ENCODE results near the gene PLAC9. TPM values are rescaled to one million over a fixed set of nuclear protein-coding genes. Genes with fewer than 3 reads are reported as not detected.

The PLAC9 gene
- total RNA-seq, 2 donors from 2014 or later: not detected

GRCh38 chr10:80148166-80148805, 15.8 kb downstream of the PLAC9 start:
- H3K36me3 Mint-ChIP-seq (ENCODE audit: low read depth): peaks cover 56% of the 10 kb centered on the region
- ATAC-seq (replicated peaks): no peak

GRCh38 chr10:80149123-80149522, 16.6 kb downstream of the PLAC9 start:
- Mint-ChIP-seq H3K4me3 (no peak overlapping the region), H3K9me3 (no peaks in the 10 kb centered on the region), H3K27ac (peak overlapping the region; percentile 71), H3K36me3 (ENCODE audit: low read depth) (peaks cover 65% of the 10 kb centered on the region), H3K27me3 (no peaks in the 10 kb centered on the region), H3K4me1 (peaks cover 13% of the 10 kb centered on the region)
- no peak for ATAC-seq (replicated peaks)

More at GRCh38 chr10:80148166-80148805, 15.8 kb downstream of the PLAC9 start:
- peak overlapping the region; percentile 81 for H3K27ac Mint-ChIP-seq
- H3K4me1 Mint-ChIP-seq: peaks cover 18% of the 10 kb centered on the region
- H3K9me3 Mint-ChIP-seq: no peaks in the 10 kb centered on the region
- no peaks in the 10 kb centered on the region for H3K27me3 Mint-ChIP-seq
- H3K4me3 Mint-ChIP-seq: no peak overlapping the region

DNA sequence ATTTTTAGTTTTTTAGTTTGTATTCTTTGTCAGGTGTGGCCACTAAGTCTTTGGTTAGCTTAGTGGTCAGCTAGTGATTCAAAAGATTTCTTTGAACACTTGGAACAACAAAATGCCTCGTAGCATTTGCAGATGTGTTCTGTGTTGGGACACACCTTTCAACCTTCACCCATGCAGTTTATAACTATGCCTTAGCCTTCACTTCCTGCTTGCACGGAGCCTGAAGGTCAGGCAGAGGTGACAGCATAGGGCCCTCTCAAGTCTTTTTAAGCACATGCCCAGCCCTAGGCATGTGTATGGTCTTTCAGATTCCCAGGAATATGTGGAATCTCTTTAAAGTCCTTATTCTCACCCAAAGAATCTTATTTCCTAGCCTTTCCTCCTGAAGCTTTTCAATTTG, 17.6 kb downstream of the PLAC9 start:
- Mint-ChIP-seq H3K36me3 (ENCODE audit: low read depth) (peaks cover 70% of the 10 kb centered on the region), H3K9me3 (no peaks in the 10 kb centered on the region), H3K27me3 (no peaks in the 10 kb centered on the region), H3K4me1 (peaks cover 11% of the 10 kb centered on the region), H3K27ac (peak overlapping the region; percentile 78), H3K4me3 (no peak overlapping the region)
- no peak for ATAC-seq (replicated peaks)

- H3K27ac Mint-ChIP-seq: peak overlapping the region; percentile 78
- ATAC-seq (replicated peaks): no peak
- H3K9me3 Mint-ChIP-seq: no peaks in the 10 kb centered on the region
- H3K36me3 Mint-ChIP-seq (ENCODE audit: low read depth): peaks cover 92% of the 10 kb centered on the region
- H3K27me3 Mint-ChIP-seq: no peaks in the 10 kb centered on the region
- peaks cover 10% of the 10 kb centered on the region for H3K4me1 Mint-ChIP-seq
- H3K4me3 Mint-ChIP-seq: no peak overlapping the region
These were observed 20.3 kb downstream of the PLAC9 start for GRCh38 chr10:80152820-80153219.

DNA sequence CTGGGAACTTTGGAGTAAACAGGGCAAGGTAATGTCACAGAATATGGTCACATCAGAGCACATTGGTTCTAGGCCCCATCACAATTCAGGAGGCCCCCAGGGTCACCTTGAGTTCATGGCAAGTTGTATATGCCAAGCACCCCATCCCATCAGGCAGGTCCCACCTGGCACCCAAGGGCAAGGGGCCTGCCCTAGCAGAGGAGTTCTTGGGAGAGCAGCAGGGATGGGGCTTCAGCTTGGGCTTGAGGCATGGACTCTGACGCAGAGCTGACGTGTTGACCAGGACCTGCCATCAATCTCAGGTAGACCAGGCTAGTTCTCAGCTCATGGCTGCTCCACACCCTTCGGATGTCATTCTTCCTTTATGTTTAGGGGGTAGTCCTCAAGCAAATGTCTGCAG, 20.9 kb downstream of the PLAC9 start:
- H3K27me3 Mint-ChIP-seq: no peaks in the 10 kb centered on the region
- peak overlapping the region; percentile 78 for H3K27ac Mint-ChIP-seq
- H3K4me1 Mint-ChIP-seq: peaks cover 10% of the 10 kb centered on the region
- no peak for ATAC-seq (replicated peaks)
- no peaks in the 10 kb centered on the region for H3K9me3 Mint-ChIP-seq
- H3K36me3 Mint-ChIP-seq (ENCODE audit: low read depth): peaks cover 95% of the 10 kb centered on the region
- H3K4me3 Mint-ChIP-seq: no peak overlapping the region

GRCh38 chr10:80154626-80154977, 22.1 kb downstream of the PLAC9 start:
- peaks cover 19% of the 10 kb centered on the region for H3K4me1 Mint-ChIP-seq
- H3K27ac Mint-ChIP-seq: peak overlapping the region; percentile 84
- H3K36me3 Mint-ChIP-seq (ENCODE audit: low read depth): peaks cover 100% of the 10 kb centered on the region
- no peaks in the 10 kb centered on the region for H3K27me3 Mint-ChIP-seq
- H3K9me3 Mint-ChIP-seq: no peaks in the 10 kb centered on the region
- ATAC-seq (replicated peaks): no peak
- H3K4me3 Mint-ChIP-seq: peak overlapping the region; percentile 19

- peak; percentile 53 for ATAC-seq (replicated peaks)
- H3K27ac Mint-ChIP-seq: peak overlapping the region; percentile 84
- peak overlapping the region; percentile 19 for H3K4me3 Mint-ChIP-seq
- H3K36me3 Mint-ChIP-seq (ENCODE audit: low read depth): peaks cover 100% of the 10 kb centered on the region
- H3K9me3 Mint-ChIP-seq: no peaks in the 10 kb centered on the region
- peaks cover 24% of the 10 kb centered on the region for H3K4me1 Mint-ChIP-seq
- H3K27me3 Mint-ChIP-seq: no peaks in the 10 kb centered on the region
These were observed 22.6 kb downstream of the PLAC9 start for GRCh38 chr10:80154978-80155695.

DNA sequence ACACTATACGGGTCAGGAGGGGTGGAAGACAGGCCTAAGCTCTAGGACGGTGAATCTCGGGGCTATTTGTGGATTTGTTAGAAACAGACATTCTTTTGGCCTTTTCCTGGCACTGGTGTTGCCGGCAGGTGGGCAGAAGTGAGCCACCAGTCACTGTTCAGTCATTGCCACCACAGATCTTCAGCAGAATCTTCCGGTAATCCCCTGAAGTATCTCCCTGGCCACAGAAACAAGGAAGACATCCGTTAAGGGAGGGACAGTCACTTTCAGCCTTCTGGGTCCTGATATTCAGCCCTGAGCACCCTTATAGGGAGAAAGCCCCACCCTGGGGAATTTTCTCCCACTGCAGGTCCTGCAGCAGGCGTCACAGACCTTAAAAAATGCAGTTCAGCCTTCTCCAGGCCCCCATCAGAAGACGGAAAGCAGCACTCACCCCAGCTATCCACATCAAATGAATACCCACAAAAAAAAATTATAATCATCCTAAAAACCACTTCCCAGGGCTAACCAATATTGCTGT, 23.2 kb downstream of the PLAC9 start:
- peaks cover 31% of the 10 kb centered on the region for H3K4me1 Mint-ChIP-seq
- no peaks in the 10 kb centered on the region for H3K27me3 Mint-ChIP-seq
- H3K4me3 Mint-ChIP-seq: peak overlapping the region; percentile 19
- ATAC-seq (replicated peaks): peak; percentile 65
- peaks cover 100% of the 10 kb centered on the region for H3K36me3 Mint-ChIP-seq (ENCODE audit: low read depth)
- no peaks in the 10 kb centered on the region for H3K9me3 Mint-ChIP-seq
- peak overlapping the region; percentile 84 for H3K27ac Mint-ChIP-seq

DNA sequence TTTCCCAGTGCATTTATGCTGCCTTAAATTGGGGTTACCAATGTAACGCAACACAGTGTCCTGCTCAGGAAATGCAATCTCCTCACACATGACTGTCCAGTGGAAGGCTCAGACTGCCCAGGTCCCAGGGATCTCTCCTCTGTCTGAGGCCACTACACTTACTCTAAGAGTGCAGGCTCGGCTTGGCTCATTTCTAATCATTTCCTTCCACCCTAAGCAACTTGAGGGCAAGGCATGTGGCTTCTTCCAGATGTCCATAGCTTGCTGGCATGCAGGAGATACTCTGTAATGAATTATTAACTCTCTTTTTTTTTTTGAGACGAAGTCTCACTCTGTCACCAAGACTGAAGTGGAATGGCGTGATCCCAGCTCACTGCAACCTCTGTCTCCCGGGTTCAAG, 23.7 kb downstream of the PLAC9 start:
- Mint-ChIP-seq H3K4me1 (peaks cover 33% of the 10 kb centered on the region), H3K4me3 (no peak overlapping the region), H3K9me3 (no peaks in the 10 kb centered on the region), H3K27ac (peak overlapping the region; percentile 84), H3K27me3 (no peaks in the 10 kb centered on the region), H3K36me3 (ENCODE audit: low read depth) (peaks cover 100% of the 10 kb centered on the region)
- no peak for ATAC-seq (replicated peaks)

DNA sequence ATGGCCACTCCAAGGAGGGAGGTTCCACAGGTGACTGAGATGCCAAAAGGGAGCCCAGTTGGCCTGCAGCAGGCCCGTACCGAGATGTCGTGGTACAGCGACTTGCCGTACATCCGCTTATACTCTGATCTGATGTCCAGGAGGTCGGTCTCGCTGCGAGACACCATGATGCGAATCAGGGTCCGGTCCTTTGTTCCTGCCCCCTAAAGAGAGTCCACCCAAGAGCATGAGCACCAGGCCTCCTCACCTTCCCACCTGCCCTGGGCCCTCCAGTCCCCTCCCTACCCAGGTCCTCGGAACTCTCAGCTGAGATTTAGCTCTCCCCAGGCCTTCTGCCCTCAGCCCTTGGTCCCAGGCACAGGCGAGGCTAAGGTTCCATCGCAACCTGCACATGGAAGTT, 25.0 kb downstream of the PLAC9 start:
- ATAC-seq (replicated peaks): no peak
- Mint-ChIP-seq H3K4me3 (no peak overlapping the region), H3K4me1 (peaks cover 33% of the 10 kb centered on the region), H3K9me3 (no peaks in the 10 kb centered on the region), H3K27me3 (no peaks in the 10 kb centered on the region), H3K36me3 (ENCODE audit: low read depth) (peaks cover 100% of the 10 kb centered on the region), H3K27ac (peak overlapping the region; percentile 65)

DNA sequence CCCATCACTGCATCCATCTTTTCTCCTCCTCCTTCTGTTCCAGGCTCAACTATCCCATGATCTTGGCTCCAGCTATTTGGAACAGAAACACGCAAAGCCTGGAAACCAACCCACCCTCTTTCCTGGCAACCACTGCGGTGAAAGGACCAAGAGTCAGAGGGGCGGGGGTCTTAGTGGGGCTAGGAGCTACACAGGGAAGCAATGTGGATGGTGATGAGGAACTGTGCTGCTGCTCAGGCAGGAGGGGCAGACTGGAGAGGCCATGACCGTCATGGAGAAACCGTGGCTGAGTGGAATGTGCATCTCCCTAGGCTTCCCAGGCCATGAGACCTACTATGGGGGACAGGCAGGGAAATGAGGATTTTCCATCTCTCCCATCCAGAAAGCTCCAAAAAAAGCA, 25.6 kb downstream of the PLAC9 start:
- H3K4me1 Mint-ChIP-seq: peaks cover 33% of the 10 kb centered on the region
- peak overlapping the region; percentile 65 for H3K27ac Mint-ChIP-seq
- H3K36me3 Mint-ChIP-seq (ENCODE audit: low read depth): peaks cover 100% of the 10 kb centered on the region
- H3K27me3 Mint-ChIP-seq: no peaks in the 10 kb centered on the region
- H3K9me3 Mint-ChIP-seq: no peaks in the 10 kb centered on the region
- ATAC-seq (replicated peaks): no peak
- H3K4me3 Mint-ChIP-seq: no peak overlapping the region

- Mint-ChIP-seq H3K4me3 (peak overlapping the region; percentile 32), H3K36me3 (ENCODE audit: low read depth) (peaks cover 100% of the 10 kb centered on the region), H3K9me3 (no peaks in the 10 kb centered on the region), H3K4me1 (peaks cover 33% of the 10 kb centered on the region), H3K27me3 (no peaks in the 10 kb centered on the region), H3K27ac (peak overlapping the region; percentile 65)
- ATAC-seq (replicated peaks): peak; percentile 33
These were observed 26.1 kb downstream of the PLAC9 start for GRCh38 chr10:80158598-80159127.

DNA sequence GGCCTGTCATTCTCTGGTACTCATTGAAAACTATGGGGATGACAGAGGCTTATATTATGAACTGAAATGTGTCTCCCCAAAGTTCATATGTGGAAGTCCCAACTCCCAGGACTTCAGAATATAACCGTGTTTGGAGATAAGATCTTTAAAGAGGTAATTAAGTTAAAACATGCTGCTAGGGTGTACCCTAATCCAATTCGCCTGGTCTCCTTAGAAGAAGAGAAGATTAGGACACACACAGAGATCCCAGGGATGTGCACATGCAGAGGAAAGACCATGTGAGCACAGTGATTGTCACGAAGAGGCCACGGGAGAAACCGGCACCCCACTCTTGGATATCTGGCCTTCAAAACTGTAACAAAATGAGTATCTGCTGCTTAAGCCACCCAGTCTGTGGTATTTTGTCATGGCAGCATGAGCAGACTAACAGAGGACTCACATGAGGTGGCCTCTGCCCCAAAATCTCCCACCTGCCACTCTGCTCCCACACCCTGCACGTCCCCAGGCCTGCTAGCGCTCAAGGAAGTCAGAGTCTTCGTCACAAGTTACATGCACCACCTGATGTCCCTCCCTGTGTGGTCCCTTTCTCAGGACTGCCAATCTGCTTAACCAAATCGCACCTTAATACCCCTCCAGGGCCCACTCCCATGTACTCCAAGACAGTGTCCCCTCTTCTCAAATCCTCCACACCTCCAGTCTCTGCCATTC, 26.8 kb downstream of the PLAC9 start:
- Mint-ChIP-seq H3K27me3 (no peaks in the 10 kb centered on the region), H3K4me1 (peaks cover 33% of the 10 kb centered on the region), H3K9me3 (no peaks in the 10 kb centered on the region), H3K4me3 (peak overlapping the region; percentile 32), H3K36me3 (ENCODE audit: low read depth) (peaks cover 100% of the 10 kb centered on the region), H3K27ac (peak overlapping the region; percentile 65)
- no peak for ATAC-seq (replicated peaks)

Measured in activated T-helper 17 cell treated with anti-CD3 and anti-CD28 coated beads, Interleukin-2, amount 50 U/mL, for 72 hours (primary cell).